Nephron progenitor cell (in vitro differentiated cells): ENCODE results near the gene BDKRB2.

ENCODE experiments used
- DNase-seq: peaks from one replicate; pipeline ENCODE4 v3.0.0; 2021
- H3K27ac Mint-ChIP-seq: 2 replicates; pipeline ENCODE4 v1.8.0; 2021; ENCODE audit warnings: mild to moderate bottlenecking, moderate library complexity, mixed read lengths
- H3K27me3 Mint-ChIP-seq: 2 replicates; pipeline ENCODE4 v1.8.0; 2021; ENCODE audit warnings: mild to moderate bottlenecking, low read depth, mixed read lengths; ENCODE audit not compliant: poor library complexity
- H3K36me3 Mint-ChIP-seq: 2 replicates; pipeline ENCODE4 v1.8.0; 2021; ENCODE audit warnings: low read depth, mixed read lengths
- H3K4me1 Mint-ChIP-seq: 2 replicates; pipeline ENCODE4 v1.8.0; 2021; ENCODE audit warnings: mixed read lengths
- H3K4me3 Mint-ChIP-seq: 2 replicates; pipeline ENCODE4 v1.8.0; 2021; ENCODE audit warnings: mild to moderate bottlenecking, moderate library complexity, mixed read lengths
- H3K9me3 Mint-ChIP-seq: 2 replicates; pipeline ENCODE4 v1.8.0; 2021; ENCODE audit warnings: mild to moderate bottlenecking, moderate library complexity, mixed read lengths
- TF ChIP-seq, protein P1 (sequence below): fragments of 200-600 bp; sonication (generic); IDR thresholded peaks from 2 replicates; pipeline ENCODE4 v1.5.0; 2021; ENCODE audit warnings: antibody characterized with exemption

The BDKRB2 gene

DNA sequence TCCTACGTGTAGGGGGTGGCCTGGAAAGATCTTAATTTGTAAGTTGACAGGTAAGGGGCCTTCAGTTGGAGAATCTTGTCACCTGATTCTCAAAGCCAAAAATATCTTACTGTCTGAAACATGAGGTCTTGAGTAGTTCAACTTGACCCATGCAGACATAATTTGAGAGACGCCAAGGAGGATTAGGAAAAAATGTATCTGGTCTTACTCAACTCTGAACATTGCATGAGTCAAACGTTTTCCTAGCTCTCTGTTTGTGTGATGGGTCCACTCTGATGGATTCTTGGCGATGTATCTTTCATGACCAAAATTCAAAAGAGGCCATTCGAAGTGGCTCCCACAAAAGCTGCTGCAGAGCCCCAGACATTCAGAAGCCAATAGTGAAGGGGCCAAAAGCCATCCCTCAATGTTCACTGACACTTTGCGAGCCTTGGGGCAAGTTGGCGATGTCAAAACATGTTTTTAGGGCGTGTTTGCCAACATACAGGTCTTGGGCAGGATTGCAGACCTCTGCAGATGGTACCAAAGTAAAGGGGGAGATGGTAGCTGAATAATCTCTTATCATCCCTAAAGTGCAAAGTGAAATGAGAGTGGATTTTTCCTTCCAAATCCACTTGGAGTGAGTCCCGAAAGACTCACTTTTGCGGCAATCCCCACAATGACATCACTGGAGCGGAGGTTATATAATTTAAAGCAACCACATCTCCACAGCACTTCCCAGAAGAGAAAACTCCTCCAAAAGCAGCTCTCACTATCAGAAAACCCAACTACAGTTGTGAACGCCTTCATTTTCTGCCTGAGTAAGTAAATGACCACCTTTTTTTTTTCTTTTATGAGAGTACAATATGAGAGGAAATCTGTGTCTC is 51.1 kb downstream of the BDKRB2 start, which contains the start of gene BDKRB1:
Gene BDKRB1, plus strand, starts transcription at position 710 of the 866 bp plus-strand sequence. CDS start 7,473 bp downstream, outside the sequence.
- no peak within 1 kb of the TSS for H3K27ac Mint-ChIP-seq
- peaks cover 5% of the 10 kb centered on the region for H3K4me1 Mint-ChIP-seq

DNA sequence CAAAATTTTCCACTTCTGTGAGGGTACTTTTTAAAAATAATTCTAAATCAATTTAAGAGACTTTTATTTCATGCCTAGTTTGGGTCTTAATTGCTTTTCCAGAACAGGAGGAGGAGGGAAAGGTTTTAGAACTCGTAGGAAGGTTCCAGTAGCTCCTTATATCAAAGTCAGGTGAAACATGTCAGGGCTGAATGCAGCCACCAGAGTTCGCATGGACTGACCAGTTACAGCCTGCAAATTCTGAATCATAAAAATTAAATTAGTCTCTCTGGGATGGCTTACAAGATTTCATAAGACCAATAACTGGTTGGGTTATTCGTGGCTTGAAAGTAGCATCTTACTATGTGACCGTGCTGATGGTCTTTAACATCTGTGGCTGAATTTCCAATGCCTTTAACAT is 51.8 kb downstream of the BDKRB2 start:
- DNase-seq = no peak
- peaks cover 24% of the 10 kb centered on the region for H3K9me3 Mint-ChIP-seq
- TF ChIP-seq, protein P1, sequence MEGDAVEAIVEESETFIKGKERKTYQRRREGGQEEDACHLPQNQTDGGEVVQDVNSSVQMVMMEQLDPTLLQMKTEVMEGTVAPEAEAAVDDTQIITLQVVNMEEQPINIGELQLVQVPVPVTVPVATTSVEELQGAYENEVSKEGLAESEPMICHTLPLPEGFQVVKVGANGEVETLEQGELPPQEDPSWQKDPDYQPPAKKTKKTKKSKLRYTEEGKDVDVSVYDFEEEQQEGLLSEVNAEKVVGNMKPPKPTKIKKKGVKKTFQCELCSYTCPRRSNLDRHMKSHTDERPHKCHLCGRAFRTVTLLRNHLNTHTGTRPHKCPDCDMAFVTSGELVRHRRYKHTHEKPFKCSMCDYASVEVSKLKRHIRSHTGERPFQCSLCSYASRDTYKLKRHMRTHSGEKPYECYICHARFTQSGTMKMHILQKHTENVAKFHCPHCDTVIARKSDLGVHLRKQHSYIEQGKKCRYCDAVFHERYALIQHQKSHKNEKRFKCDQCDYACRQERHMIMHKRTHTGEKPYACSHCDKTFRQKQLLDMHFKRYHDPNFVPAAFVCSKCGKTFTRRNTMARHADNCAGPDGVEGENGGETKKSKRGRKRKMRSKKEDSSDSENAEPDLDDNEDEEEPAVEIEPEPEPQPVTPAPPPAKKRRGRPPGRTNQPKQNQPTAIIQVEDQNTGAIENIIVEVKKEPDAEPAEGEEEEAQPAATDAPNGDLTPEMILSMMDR = no peak
- H3K27ac Mint-ChIP-seq = no peak overlapping the region
- H3K27me3 Mint-ChIP-seq = peaks cover 30% of the 10 kb centered on the region
- H3K4me1 Mint-ChIP-seq = peaks cover 5% of the 10 kb centered on the region
- H3K36me3 Mint-ChIP-seq = peaks cover 7% of the 10 kb centered on the region
- H3K4me3 Mint-ChIP-seq = no peak overlapping the region

More for the DNA sequence above, 51.1 kb downstream of the BDKRB2 start, which contains the start of gene BDKRB1:
- TF ChIP-seq, protein P1 = no peak
- Mint-ChIP-seq H3K9me3 (peaks cover 17% of the 10 kb centered on the region), H3K27me3 (peaks cover 29% of the 10 kb centered on the region), H3K36me3 (peaks cover 4% of the 10 kb centered on the region), H3K4me3 (no peak within 1 kb of the TSS)
- no peak for DNase-seq

DNA sequence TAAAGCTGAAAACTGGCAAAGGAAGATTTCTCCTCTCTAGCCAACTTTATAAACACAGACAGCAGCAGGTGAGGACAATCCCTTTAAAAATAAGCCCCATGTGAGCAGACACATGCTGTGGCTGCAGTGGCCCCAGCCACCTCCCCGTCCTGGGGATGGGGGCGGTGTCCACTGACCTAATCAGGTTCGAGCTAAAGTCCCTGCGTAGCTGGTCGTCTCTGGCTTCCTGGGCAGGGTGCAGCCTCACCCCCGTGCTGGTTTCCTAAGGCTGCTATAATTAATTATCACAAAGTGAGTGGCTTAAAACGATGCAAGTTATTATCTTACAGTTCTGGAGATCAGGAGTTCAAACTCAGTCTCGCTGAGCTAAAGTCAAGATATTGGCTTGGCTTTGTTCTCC is 52.4 kb downstream of the BDKRB2 start:
- H3K27me3 Mint-ChIP-seq = peaks cover 29% of the 10 kb centered on the region
- TF ChIP-seq, protein P1 = no peak
- DNase-seq = no peak
- H3K27ac Mint-ChIP-seq = no peak overlapping the region
- peaks cover 7% of the 10 kb centered on the region for H3K36me3 Mint-ChIP-seq
- no peak overlapping the region for H3K4me3 Mint-ChIP-seq
- H3K4me1 Mint-ChIP-seq = peaks cover 5% of the 10 kb centered on the region
- H3K9me3 Mint-ChIP-seq = peaks cover 25% of the 10 kb centered on the region

DNA sequence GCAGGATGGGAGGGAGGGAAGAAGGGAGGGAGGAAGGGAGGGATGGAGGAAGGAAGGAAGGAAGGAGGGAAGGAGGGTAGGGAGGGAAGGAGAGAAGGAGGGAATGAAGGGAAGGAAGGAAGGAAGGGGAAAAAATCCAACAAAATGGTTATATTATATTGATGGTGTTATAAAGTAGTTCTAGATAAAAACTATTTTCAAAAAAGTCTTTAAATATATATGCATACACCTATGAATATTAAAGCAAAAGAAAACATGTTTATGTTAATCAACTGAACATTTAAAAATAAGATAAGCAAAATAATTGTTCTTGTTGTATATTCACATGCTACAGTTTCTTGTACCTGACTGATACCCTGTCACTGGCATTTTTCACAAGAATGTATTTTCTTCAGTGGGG is 53.3 kb downstream of the BDKRB2 start:
- Mint-ChIP-seq H3K4me1 (peaks cover 3% of the 10 kb centered on the region), H3K9me3 (peaks cover 25% of the 10 kb centered on the region), H3K27me3 (peaks cover 29% of the 10 kb centered on the region), H3K36me3 (peaks cover 7% of the 10 kb centered on the region), H3K4me3 (no peak overlapping the region), H3K27ac (no peak overlapping the region)
- TF ChIP-seq, protein P1 = no peak
- DNase-seq = no peak

DNA sequence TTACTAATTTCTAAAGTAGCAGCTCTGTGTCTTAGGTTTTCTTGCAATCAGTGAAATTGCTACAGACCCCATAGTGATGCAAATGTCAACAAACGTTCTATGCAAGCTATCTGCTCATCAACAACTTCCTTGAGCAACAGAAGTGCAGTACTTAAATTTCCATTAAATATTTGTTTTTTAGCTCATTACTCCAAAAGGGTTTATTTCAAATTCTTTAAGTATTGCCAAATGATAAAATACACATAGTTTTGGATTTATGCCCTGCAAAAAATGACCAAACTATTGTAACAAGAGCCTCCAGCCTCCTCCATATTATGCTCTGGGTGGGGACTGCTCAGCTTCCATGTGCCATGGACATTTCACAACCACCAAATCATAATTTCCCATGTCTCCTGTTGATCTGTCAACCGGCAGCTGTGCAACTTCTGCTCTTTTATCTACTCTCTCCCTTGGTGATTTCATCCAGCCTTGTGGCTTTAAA is 55.7 kb downstream of the BDKRB2 start:
- peaks cover 7% of the 10 kb centered on the region for H3K36me3 Mint-ChIP-seq
- TF ChIP-seq, protein P1 = no peak
- H3K4me3 Mint-ChIP-seq = no peak overlapping the region
- DNase-seq = no peak
- peaks cover 33% of the 10 kb centered on the region for H3K27me3 Mint-ChIP-seq
- no peaks in the 10 kb centered on the region for H3K4me1 Mint-ChIP-seq
- no peak overlapping the region for H3K27ac Mint-ChIP-seq
- H3K9me3 Mint-ChIP-seq = peaks cover 25% of the 10 kb centered on the region
